Activated T-cell treated with anti-CD3 and anti-CD28 coated beads, Interleukin-2, amount 50 U/mL, for 48 hours (primary cell): Measurements from ENCODE around the gene TYSND1.
"Not testable (repeated sequence)": the region's sequence is repeated elsewhere in the genome, so short reads cannot be mapped to it uniquely, and the experiment has no call there.

Experiments used
- DNase-seq, 2 experiments: peaks; one replicate each; pipeline ENCODE4 v3.0.0-alpha.2; 2020

TYSND1 gene

GRCh38 chr10:70101068-70101562 lies 45.4 kb downstream of the TYSND1 start:
- DNase-seq: not testable (repeated sequence)

- DNase-seq: no peak
Observed at GRCh38 chr10:70098271-70098670, 48.2 kb downstream of the TYSND1 start.

- DNase-seq: no peak
Observed at GRCh38 chr10:70097459-70097858, 49.0 kb downstream of the TYSND1 start.

GRCh38 chr10:70096705-70097420 lies 49.6 kb downstream of the TYSND1 start:
- no peak for DNase-seq

GRCh38 chr10:70096016-70096704 lies 50.3 kb downstream of the TYSND1 start:
- no peak for DNase-seq

- DNase-seq: no peak
Observed at GRCh38 chr10:70094250-70094649, 52.2 kb downstream of the TYSND1 start.

GRCh38 chr10:70093335-70093944 lies 53.1 kb downstream of the TYSND1 start:
- peak; percentile 41 to 47 for DNase-seq

GRCh38 chr10:70092389-70092718 lies 54.1 kb downstream of the TYSND1 start:
- no peak for DNase-seq

- DNase-seq: no peak
Observed at GRCh38 chr10:70090951-70091350, 55.5 kb downstream of the TYSND1 start.

- DNase-seq: no peak
Observed at GRCh38 chr10:70090013-70090412, 56.5 kb downstream of the TYSND1 start.

GRCh38 chr10:70088308-70088698 lies 58.2 kb downstream of the TYSND1 start:
- DNase-seq: no peak
